OCI-LY1 (cell line): ENCODE data around the gene CLN3.

Experiments used
- H2AFZ ChIP-seq: fragments of 200-600 bp; sonication (generic), shearing (Covaris generic); 2 replicates; pipeline ENCODE4 v1.6.0; 2014; ENCODE audit warnings: antibody characterized with exemption, mild to moderate bottlenecking, low read length
- H3F3A ChIP-seq: fragments of 200-600 bp; sonication (generic), shearing (Covaris generic); 2 replicates; pipeline ENCODE4 v1.6.0; 2014; ENCODE audit warnings: mild to moderate bottlenecking, antibody characterized with exemption, low read length, moderate library complexity; ENCODE audit not compliant: insufficient read depth
- H3K27ac ChIP-seq: fragments of 200-600 bp; sonication (generic); 2 replicates; pipeline ENCODE4 v1.5.1; 2014; ENCODE audit warnings: low read length, mixed run types, mild to moderate bottlenecking, low read depth; ENCODE audit not compliant: poor library complexity, severe bottlenecking
- H3K27me3 ChIP-seq: fragments of 200-600 bp; sonication (generic); 2 replicates; pipeline ENCODE4 v1.6.0; 2014; ENCODE audit warnings: antibody characterized with exemption, mild to moderate bottlenecking, low read length, moderate library complexity; ENCODE audit not compliant: insufficient read depth
- H3K36me3 ChIP-seq: fragments of 200-600 bp; sonication (generic); 2 replicates; pipeline ENCODE4 v1.6.1; 2014; ENCODE audit warnings: mild to moderate bottlenecking, antibody characterized with exemption, low read length, moderate library complexity, mixed read lengths; ENCODE audit not compliant: insufficient read depth
- H3K4me1 ChIP-seq: fragments of 200-600 bp; sonication (generic); 2 replicates; pipeline ENCODE4 v1.5.1; 2014; ENCODE audit warnings: mild to moderate bottlenecking, low read length, moderate library complexity; ENCODE audit not compliant: insufficient read depth, severe bottlenecking
- H3K4me2 ChIP-seq: fragments of 200-600 bp; sonication (generic), shearing (Covaris generic); 2 replicates; pipeline ENCODE4 v1.6.1; 2014; ENCODE audit warnings: low read length
- H3K4me3 ChIP-seq: fragments of 200-600 bp; sonication (generic); 2 replicates; pipeline ENCODE4 v1.5.1; 2014; ENCODE audit warnings: low read length, low read depth, mild to moderate bottlenecking, mixed read lengths; ENCODE audit not compliant: poor library complexity, severe bottlenecking
- H3K79me2 ChIP-seq: fragments of 200-600 bp; shearing (Covaris generic); 2 replicates; pipeline ENCODE4 v1.6.1; 2016; ENCODE audit warnings: mixed run types, low read length, mixed read lengths; ENCODE audit not compliant: insufficient read depth
- H3K9ac ChIP-seq: fragments of 200-600 bp; sonication (generic), shearing (Covaris generic); 2 replicates; pipeline ENCODE4 v1.6.1; 2014; ENCODE audit warnings: mild to moderate bottlenecking, low read length, mixed read lengths
- H3K9me2 ChIP-seq: fragments of 200-600 bp; sonication (generic), shearing (Covaris generic); 2 replicates; pipeline ENCODE4 v1.6.1; 2014; ENCODE audit warnings: low read depth, mild to moderate bottlenecking, low read length, mixed read lengths
- H3K9me3 ChIP-seq: fragments of 200-600 bp; shearing (Covaris generic); 2 replicates; pipeline ENCODE4 v1.6.1; 2014; ENCODE audit warnings: low read length, mixed read lengths
- H4K20me1 ChIP-seq: fragments of 200-600 bp; sonication (generic), shearing (Covaris generic); 2 replicates; pipeline ENCODE4 v1.6.0; 2016; ENCODE audit warnings: mild to moderate bottlenecking, low read length; ENCODE audit not compliant: insufficient read depth
- EZH2 ChIP-seq: fragments of 200-600 bp; sonication (generic), shearing (Covaris generic); IDR thresholded peaks from 2 replicates; pipeline ENCODE4 v1.8.0; 2017; ENCODE audit warnings: borderline replicate concordance, mixed run types, mild to moderate bottlenecking, antibody characterized with exemption, low read length, moderate library complexity, mixed read lengths
- TF ChIP-seq, protein P1 (sequence below): fragments of 200-600 bp; sonication (generic), shearing (Covaris generic); IDR thresholded peaks from 2 replicates; pipeline ENCODE4 v1.5.1; 2017; ENCODE audit warnings: mild to moderate bottlenecking, antibody characterized with exemption, low read length, moderate library complexity, mixed read lengths

CLN3 gene

DNA sequence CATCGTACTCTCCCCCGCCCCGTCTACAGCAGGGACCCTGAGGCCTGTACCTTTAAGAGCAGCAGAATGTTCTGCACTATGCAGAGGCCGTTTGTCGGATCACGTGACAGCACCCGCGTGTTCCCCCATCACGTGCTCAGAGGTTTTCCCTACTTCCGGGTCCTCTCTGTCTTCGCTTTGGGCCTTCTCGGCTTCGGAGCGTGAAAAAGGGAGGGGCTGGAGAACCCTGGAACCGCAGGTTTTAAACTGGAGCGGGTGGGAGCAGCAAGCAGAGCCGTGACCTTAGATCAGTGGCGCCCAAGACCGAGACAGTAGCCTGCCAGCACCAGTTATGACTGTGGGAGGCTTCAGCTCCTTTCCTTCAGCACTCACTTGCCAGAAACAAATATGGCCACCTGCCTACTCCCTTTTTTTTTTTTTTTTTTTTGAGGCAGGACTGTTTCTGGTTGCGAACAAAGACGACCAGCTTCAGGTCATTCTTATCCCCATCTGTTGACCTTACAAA is at the start of gene CLN3:
TSS of gene CLN3 (minus strand) at position 105 of the 505 bp plus-strand sequence. CDS start 315 bp downstream, outside the sequence.
- peak within 1 kb of the TSS; percentile 89 for H3K4me3 ChIP-seq
- no peaks in the 10 kb centered on the region for H3K9me3 ChIP-seq
- H3K36me3 ChIP-seq = peaks cover 6% of the 10 kb centered on the region; the same call in 1 of the 2 replicates
- no peaks in the 10 kb centered on the region for H3K79me2 ChIP-seq
- no peaks in the 10 kb centered on the region for H4K20me1 ChIP-seq
- no peak for TF ChIP-seq EZH2
- peak within 1 kb of the TSS; percentile 78 for H3K27ac ChIP-seq
- H3K27me3 ChIP-seq = no peaks in the 10 kb centered on the region
- peak within 1 kb of the TSS; percentile 91 for H3K9ac ChIP-seq
- H2AFZ ChIP-seq = peak within 1 kb of the TSS; percentile 72; the same call in 1 of the 2 replicates
- no peaks in the 10 kb centered on the region for H3K9me2 ChIP-seq
- H3K4me2 ChIP-seq = peak within 1 kb of the TSS; percentile 84
- no peaks in the 10 kb centered on the region for H3F3A ChIP-seq
- peaks cover 31% of the 10 kb centered on the region for H3K4me1 ChIP-seq

DNA sequence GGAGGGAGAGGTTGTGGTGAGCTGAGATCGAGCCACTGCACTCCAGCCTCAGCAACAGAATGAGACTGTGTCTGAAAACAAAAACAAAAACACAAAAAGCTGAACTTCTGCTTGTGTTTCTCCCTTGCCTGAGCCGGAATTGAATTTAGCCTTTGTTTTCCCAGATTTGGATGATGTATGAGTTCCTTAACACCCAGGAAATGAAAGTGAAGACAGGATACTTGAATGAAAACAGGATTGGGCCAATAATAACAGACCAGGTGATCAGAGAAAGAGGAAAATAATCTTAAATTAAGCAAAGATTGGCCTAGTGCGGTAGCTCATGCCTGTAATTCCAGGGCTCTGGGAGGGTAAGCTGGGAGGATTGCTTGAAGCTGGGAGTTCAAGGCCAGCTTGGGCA is 48.5 kb upstream of the CLN3 start:
- H3K79me2 ChIP-seq = no peaks in the 10 kb centered on the region

DNA sequence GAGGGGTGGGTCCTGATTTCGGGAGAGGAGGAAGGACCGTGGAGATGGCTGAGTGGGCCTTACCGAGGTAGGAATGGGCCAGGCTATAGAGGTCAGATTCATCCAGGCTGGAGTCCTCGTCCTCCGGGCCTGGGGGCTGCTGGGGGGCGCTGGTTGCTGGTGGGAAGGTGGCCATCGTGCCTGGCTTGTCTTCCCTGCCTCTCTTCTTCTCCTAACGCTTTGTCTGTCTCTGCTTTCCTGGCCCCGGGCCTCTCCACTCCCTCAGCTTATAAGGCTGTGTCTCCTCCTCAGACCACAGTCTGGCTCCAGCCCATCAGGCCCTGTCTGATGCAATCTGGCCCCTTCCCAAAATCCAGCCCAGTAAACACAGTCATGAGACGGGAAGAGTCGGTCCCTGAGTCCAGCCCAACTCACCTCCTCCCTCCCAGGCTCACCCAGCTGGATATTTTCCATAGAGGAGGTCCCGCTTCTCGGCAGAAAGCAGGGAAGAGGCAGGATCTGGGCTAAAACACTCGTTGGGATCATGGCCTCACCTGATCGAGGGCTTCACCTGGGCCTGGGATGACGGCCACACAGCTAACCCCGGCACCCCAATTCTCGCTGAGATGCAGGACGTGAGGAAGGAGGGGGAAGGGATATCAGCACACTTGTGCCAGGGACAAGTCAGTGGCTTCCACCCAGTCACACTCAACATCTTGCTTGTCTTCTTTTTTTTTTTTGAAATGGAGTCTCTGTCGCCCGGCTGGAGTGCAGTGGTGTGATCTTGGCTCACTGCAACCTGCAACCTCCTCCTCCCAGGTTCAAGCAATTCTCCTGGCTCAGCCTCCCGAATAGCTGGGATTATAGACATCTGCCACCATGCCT is 47.1 kb upstream of the CLN3 start, which contains the start of gene NUPR1:
TSS of gene NUPR1 (minus strand) at position 242 of the 864 bp plus-strand sequence. CDS start at position 175, 67 bp downstream.
- no peak within 1 kb of the TSS for H2AFZ ChIP-seq
- H3K27ac ChIP-seq = no peak within 1 kb of the TSS
- no peaks in the 10 kb centered on the region for H4K20me1 ChIP-seq
- H3K27me3 ChIP-seq = peaks cover 3% of the 10 kb centered on the region; the same call in 1 of the 2 replicates
- H3K9me3 ChIP-seq = no peaks in the 10 kb centered on the region
- H3K79me2 ChIP-seq = no peaks in the 10 kb centered on the region
- no peaks in the 10 kb centered on the region for H3K9me2 ChIP-seq
- no peaks in the 10 kb centered on the region for H3K4me1 ChIP-seq
- no peaks in the 10 kb centered on the region for H3K36me3 ChIP-seq
- H3F3A ChIP-seq = no peaks in the 10 kb centered on the region
- no peak within 1 kb of the TSS for H3K4me2 ChIP-seq
- no peak within 1 kb of the TSS for H3K4me3 ChIP-seq
- H3K9ac ChIP-seq = no peak within 1 kb of the TSS
- TF ChIP-seq, protein P1, sequence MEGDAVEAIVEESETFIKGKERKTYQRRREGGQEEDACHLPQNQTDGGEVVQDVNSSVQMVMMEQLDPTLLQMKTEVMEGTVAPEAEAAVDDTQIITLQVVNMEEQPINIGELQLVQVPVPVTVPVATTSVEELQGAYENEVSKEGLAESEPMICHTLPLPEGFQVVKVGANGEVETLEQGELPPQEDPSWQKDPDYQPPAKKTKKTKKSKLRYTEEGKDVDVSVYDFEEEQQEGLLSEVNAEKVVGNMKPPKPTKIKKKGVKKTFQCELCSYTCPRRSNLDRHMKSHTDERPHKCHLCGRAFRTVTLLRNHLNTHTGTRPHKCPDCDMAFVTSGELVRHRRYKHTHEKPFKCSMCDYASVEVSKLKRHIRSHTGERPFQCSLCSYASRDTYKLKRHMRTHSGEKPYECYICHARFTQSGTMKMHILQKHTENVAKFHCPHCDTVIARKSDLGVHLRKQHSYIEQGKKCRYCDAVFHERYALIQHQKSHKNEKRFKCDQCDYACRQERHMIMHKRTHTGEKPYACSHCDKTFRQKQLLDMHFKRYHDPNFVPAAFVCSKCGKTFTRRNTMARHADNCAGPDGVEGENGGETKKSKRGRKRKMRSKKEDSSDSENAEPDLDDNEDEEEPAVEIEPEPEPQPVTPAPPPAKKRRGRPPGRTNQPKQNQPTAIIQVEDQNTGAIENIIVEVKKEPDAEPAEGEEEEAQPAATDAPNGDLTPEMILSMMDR = no peak
- no peak for TF ChIP-seq EZH2

More for the DNA sequence above, 48.5 kb upstream of the CLN3 start:
- Histone ChIP-seq H3K4me2 (no peak overlapping the region), H4K20me1 (no peaks in the 10 kb centered on the region), H3K9ac (no peak overlapping the region), H3K4me3 (no peak overlapping the region), H3K27ac (no peak overlapping the region), H3F3A (no peaks in the 10 kb centered on the region), H3K36me3 (no peaks in the 10 kb centered on the region), H3K4me1 (no peaks in the 10 kb centered on the region), H3K9me2 (no peaks in the 10 kb centered on the region), H3K9me3 (no peaks in the 10 kb centered on the region), H2AFZ (no peak overlapping the region), H3K27me3 (peaks cover 7% of the 10 kb centered on the region; the same call in 1 of the 2 replicates)
- TF ChIP-seq EZH2 = no peak
- TF ChIP-seq, protein P1 = no peak
